Eye (tissue), 1 donor: ENCODE data around the gene DNALI1.
"Not testable (repeated sequence)": the region's sequence is repeated elsewhere in the genome, so short reads cannot be mapped to it uniquely, and the experiment has no call there.

ENCODE experiments used
- DNase-seq: peaks from one replicate; pipeline ENCODE4 v3.0.0-alpha.2; 2015

DNALI1 gene

DNA sequence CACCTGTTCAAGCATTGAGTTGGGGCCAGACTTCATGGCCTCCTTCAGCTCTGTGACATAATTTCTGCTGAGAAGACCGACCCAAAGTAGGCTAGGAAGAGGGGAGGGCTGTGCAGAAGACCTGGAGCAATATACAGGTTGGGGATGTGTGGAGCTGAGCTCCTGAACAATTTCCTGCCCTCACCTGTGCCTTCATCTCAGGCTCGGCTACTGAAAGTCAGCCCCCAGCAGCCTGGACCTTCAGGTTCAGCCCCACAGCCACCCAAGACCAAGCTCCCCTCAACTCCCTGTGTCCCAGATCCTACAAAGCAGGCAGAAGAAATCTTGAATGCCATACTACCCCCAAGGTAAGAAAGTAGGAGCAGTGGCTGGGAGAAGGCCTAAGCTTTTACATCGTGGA, 662 bp downstream of the DNALI1 start:
- no peak for DNase-seq

- no peak for DNase-seq
These were observed 1.7 kb downstream of the DNALI1 start for GRCh38 chr1:37558411-37558810.

DNA sequence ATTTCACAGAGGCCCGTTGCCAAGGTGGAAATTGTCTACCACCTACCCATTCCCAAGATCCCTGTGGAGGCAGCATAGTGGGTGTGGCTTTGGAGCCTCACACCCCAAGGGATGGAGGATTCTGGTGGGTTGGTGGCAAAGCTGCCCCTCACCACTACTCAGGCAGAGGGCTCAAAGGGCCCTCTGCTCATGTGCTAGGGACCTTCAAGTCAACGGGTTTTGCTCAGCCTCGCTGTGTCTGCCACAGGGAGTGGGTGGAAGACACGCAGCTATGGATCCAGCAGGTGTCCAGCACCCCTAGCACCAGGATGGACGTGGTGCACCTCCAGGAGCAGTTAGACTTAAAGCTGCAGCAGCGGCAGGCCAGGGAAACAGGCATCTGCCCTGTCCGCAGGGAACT, 2.3 kb downstream of the DNALI1 start:
- DNase-seq: no peak

GRCh38 chr1:37559957-37560379, 3.2 kb downstream of the DNALI1 start:
- not testable (repeated sequence) for DNase-seq

GRCh38 chr1:37560401-37561132, 3.8 kb downstream of the DNALI1 start:
- DNase-seq: no peak

DNA sequence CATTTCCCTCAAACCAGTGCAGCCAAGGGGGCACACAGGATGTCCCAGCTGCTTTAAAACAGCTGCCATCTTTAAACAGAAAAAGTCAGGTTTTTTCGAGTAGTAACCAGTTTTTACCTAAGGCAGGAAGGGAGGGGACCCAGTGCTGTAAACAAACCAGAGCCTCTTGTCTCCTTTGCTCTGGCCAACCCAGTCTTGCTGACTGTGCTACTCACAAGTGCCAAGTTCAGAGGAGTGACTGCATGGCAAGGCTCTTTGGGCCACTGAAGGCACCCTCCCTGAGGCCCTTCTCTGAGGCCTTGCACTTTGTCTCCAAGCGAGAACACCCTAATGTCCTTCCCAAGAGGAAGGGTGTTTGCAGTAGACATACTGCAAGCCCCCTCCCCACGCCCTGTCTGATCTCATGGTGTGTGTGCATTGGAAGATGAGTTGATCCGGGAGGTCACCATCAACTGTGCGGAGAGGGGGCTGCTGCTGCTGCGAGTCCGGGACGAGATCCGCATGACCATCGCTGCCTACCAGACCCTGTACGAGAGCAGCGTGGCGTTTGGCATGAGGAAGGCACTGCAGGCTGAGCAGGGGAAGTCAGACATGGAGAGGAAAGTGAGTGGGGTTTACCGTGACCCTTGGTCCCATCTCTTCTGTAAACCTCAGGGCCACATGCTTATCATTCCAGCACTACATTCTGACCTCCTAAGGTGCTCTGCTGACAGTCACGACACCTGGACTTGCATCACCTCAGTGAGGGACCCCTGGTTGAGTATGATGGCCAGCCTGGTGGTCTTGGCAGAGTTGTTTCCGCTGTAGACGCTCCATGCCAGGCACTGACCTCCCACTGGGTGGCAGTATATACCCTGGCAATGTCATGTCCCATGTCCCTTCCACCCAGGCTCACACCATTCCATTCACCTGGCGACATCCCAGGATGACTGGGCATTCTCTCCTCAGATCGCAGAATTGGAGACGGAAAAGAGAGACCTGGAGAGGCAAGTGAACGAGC, 4.7 kb downstream of the DNALI1 start:
- DNase-seq: peak; percentile 18

GRCh38 chr1:37562984-37563383, 6.2 kb downstream of the DNALI1 start:
- DNase-seq: no peak

DNA sequence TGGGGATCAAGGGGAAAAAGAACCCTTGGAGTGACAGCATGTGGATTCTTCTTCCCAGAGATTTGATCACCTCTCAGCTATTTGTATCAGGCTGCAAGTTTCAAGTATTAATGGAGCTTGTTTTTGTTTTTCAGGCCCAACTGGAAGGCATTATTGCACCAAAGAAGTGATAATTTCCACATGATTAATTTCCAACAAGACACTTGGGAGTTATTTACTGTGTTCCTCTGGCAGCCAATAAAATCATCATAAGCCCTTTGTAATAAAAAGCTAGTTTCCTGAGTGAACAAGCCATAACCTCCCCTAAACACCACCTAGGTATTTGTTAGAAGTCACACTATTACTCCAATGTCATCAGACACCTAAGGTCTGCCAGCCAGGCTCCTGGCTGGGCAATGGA, 8.2 kb downstream of the DNALI1 start:
- DNase-seq: no peak

GRCh38 chr1:37567023-37567422, 10.3 kb downstream of the DNALI1 start:
- no peak for DNase-seq

- DNase-seq: no peak
These were observed 14.0 kb downstream of the DNALI1 start for GRCh38 chr1:37570528-37571334.

DNA sequence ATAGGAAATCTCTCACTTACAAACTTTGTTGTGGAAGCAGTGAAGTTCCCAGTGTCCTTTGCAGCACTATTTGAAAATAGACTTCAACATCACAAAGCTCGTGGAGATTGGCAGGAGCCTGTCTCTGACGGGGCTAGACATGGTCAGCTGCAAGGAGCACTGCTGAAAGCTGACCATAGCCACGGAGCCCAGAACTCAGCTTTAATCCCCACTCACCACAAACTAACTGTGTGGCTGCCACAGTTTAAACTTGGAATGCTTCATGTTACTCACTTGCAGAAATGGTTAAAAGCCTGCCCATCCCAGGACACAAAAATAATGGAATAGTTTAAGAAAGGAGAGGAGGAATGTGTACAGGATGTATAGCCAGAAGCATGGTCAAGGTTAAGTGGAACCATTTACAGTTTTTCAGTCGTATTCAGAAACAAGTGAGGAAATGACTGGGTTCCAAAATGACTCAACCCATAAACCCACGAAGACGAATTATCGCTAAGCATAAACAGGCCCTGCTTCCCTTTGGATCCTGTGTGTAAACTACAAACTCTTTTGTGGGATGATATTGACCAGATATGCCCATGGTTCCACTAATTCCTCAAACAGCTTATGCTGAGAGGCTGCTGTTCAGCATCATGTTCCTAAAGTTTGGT, 18.2 kb downstream of the DNALI1 start:
- DNase-seq: no peak

GRCh38 chr1:37575692-37576091, 19.0 kb downstream of the DNALI1 start:
- DNase-seq: no peak

DNA sequence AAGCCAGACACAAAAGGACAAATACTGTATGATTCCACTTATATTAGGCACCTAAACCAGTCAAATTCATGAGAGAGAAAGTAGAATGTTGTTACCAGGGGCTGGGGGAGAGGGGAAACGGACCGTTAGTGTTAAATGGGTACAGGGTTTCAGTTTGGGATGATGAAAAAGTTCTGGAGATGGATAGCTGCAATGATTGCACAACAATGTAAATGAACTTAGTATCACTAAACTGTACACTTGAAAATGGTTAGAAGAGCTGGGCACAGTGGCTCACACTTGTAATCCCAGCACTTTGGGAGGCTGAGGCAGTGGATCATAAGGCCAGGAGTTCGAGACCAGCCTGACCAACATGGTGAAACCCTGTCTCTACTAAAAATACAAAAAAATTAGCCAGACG, 27.8 kb downstream of the DNALI1 start:
- DNase-seq: not testable (repeated sequence)

DNA sequence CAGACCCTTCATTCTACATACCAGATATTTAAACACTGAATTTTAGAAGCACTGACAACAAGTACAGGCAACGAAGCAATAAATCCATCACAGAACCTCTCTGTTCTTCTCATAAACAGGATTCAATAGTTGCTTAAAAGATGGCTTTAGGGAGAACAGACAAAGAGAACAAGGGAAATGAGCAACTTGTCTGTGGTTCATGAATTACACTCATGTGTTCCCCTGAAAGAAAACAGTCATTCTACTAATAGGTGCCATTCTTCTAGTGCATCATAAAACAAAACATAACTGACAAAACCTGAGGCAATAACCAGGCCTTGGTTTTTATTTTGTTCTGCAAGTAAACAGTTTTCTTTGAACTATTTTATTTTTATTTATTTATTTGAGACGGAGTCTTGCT, 32.2 kb downstream of the DNALI1 start:
- DNase-seq: no peak

DNA sequence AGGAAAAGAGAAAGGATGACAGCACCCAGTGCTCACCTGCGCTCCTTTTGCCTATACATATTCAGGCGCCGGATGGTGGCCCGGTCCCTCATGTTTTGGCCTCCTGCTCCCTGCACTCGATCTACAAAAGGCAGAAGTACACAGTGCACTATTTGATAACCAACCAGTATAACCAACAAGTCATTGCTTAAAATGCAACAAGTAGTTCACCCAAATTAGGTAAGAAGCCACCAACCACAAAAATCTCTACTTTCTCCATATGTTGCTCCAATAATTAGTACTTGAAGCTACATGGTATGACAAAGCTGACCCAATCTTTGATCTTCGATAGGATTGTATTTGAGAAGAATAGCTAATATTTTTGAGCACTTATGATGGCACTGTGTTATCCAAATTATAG, 37.0 kb downstream of the DNALI1 start:
- DNase-seq: no peak

- peak; percentile 99 for DNase-seq
These were observed 38.9 kb downstream of the DNALI1 start, which contains the start of gene GNL2 for GRCh38 chr1:37595440-37596181. GNL2 (minus strand) TSS chr1:37595937; CDS start chr1:37595822, 115 bp downstream.

DNA sequence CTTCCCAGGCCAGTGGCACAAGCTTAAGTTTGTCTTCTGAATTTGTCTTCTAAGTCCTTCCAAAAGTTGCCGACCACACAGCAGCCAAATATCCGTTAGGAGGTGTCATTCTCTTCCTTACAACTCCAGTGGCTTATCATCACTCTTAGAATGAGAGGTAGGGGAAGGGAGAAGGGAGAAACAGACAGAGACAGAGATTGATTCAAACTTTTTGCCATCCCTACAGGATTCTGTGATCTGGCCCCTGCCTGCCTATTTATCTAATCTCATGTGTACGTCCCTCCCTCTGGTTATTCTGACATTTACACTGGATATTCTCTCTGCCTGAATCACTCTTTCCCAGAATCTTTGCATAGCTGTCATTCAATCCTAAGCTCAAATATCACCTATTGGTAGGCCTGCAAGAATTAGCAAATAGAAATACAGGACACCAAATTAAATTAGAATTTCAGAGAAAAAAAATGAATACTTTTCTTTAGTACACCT, 39.5 kb downstream of the DNALI1 start:
- no peak for DNase-seq

DNA sequence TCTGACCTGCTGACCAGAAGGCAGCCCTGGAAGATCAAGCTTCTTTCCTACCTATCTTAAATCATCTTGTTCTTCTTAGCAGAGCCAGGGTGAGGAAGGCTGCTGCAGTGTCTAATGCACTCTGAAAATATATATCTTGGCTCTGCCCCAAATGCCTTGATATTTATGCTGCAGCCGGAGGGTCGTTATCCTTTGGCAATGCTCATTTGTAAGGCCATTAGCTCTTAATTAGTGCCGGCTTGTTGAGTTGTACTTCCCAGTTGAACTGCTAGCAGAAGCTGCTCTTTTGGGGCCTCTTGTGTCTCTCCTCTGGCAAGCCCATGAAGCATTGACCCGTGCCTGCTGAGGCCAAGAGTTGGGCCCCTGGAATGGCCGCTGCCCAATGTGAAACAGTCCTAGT, 43.2 kb downstream of the DNALI1 start:
- peak; percentile 78 for DNase-seq

DNA sequence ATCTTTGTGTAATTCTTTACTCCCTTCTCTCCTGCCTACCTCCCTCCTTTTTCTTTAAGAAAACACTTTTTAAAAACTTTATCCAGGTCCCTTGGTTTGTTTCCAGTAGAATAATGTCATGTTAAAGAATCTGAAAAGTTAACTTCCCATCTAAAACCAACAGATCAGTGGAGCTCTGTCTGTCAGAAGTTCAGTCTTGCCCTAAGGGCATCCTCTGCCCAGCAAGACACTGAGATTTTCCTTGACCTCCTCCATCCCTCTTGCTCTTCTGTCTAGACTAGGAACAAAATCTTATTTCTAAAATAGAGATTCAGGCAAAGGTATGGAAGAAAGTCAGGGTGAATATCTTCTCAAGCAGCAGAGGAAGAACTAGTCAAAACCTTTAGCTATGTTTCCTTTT, 44.7 kb downstream of the DNALI1 start:
- DNase-seq: no peak

DNA sequence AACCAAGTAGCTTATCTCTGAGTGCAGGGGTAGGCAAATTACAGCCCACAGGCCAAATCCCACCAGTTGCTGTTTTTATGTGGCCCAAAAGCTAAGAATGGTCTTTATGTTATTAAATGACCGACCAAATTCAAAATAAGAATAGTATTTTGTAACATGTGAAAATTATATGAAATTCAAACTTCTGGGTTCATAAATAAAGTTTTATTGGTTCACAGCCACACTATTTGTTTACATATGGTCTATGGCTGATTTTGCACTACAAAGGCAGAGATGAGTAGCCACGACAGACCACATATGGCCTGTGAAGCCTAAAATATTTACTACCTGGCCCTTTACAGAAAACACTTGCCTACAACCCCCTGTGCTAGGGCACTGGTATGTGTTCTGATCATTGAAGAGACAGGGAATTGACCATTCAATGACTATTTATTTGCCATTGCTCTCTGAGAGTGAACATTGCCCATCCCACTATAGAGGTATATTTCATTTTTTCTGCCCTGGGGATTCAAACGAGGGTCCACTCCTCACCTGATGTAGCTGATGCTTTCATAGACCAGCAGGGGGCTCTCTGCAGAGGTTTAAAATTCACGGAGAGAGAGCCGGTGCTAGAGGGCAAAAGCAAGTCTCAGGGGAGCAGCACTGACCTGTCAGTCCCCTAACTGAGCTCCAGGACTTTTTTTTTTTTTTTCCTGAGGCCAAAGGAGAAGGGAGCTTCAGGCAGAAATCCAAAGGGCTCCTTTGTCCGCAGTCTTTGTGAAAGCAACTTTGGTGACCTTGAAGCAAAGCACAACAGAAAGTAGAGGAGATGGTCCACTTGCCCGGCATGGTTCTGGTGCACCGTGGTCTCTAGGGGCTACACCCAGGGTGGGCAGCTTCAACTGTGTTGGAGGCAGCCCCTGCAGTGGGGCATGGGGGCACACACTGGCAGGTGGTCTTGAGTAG, 46.3 kb downstream of the DNALI1 start:
- peak; percentile 72 for DNase-seq
